K562 (cell line): ENCODE results near the gene MGAT4D. TPM values are rescaled to one million over a fixed set of nuclear protein-coding genes. Genes with fewer than 3 reads are reported as not detected.

Source experiments
- CHD2 ChIP-seq: IDR thresholded peaks from 2 replicates; pipeline ENCODE4 v1.6.1; 2011; ENCODE audit warnings: low read depth, low read length
- E2F3 ChIP-seq: fragments of 250-450 bp; sonication (Bioruptor Pico); IDR thresholded peaks from 2 replicates; pipeline ENCODE4 v1.4.0; 2020; ENCODE audit warnings: mild to moderate bottlenecking
- HNRNPLL ChIP-seq: fragments of 200-400 bp; formaldehyde crosslinking; IDR thresholded peaks from 2 replicates; pipeline ENCODE4 v1.6.1; 2017; ENCODE audit warnings: low read length, low read depth, mild to moderate bottlenecking; ENCODE audit not compliant: poor library complexity, severe bottlenecking
- IRF9 ChIP-seq: fragments of 450-650 bp; IDR thresholded peaks from 2 replicates; pipeline ENCODE4 v1.6.1; 2016; ENCODE audit warnings: missing biosample characterization, missing genetic modification characterization
- JUN ChIP-seq, 2 experiments: sonication (generic) in 1 of 2; formaldehyde crosslinking in 1 of 2; IDR thresholded peaks; 2 replicates each; pipeline versions ENCODE4 v1.6.1 to v1.8.0; 2012 to 2022; ENCODE audit warnings: borderline replicate concordance in 2 of 2, mild to moderate bottlenecking in 2 of 2, improper control_type of control experiment in 1 of 2, low read depth in 1 of 2, low read length in 1 of 2, missing genetic modification reagents in 1 of 2
- JUNB ChIP-seq: fragments of 450-650 bp; formaldehyde crosslinking; conservative IDR thresholded peaks from 2 replicates; pipeline ENCODE4 v1.4.0; 2020; ENCODE audit warnings: mild to moderate bottlenecking
- MAFG ChIP-seq: fragments of 450-650 bp; conservative IDR thresholded peaks from 2 replicates; pipeline ENCODE4 v1.6.1; 2016; ENCODE audit warnings: missing genetic modification characterization, missing compliant biosample characterization
- MBD1 ChIP-seq: fragments of 250-450 bp; sonication (Bioruptor Pico); IDR thresholded peaks from 2 replicates; pipeline ENCODE4 v1.8.0; 2022; ENCODE audit warnings: inconsistent platforms
- MCM5 ChIP-seq: fragments of 450-650 bp; IDR thresholded peaks from 2 replicates; pipeline ENCODE4 v1.6.1; 2016; ENCODE audit warnings: low read depth
- MYNN ChIP-seq, 2 experiments: sonication (generic); formaldehyde crosslinking in 1 of 2; IDR thresholded peaks; 2 replicates each; pipeline versions ENCODE4 v1.5.0 to v1.6.1; 2016 to 2020; ENCODE audit warnings: antibody characterized with exemption in 1 of 2, missing genetic modification reagents in 1 of 2
- PTTG1 ChIP-seq: fragments of 450-650 bp; IDR thresholded peaks from 2 replicates; pipeline ENCODE4 v1.6.1; 2016; ENCODE audit warnings: low read depth, mild to moderate bottlenecking, missing genetic modification characterization, missing compliant biosample characterization
- RCOR1 ChIP-seq, 2 experiments: IDR thresholded peaks; 2 replicates each; pipeline ENCODE4 v1.6.1; 2012; ENCODE audit warnings: low read depth in 2 of 2, low read length in 2 of 2, borderline replicate concordance in 1 of 2, improper control_type of control experiment in 1 of 2
- SETDB1 ChIP-seq: IDR thresholded peaks from one replicate; pipeline ENCODE4 v1.6.1; 2012; ENCODE audit warnings: low read length, control low read depth, inconsistent platforms
- SMARCB1 ChIP-seq: IDR thresholded peaks from 2 replicates; pipeline ENCODE4 v1.6.1; 2011; ENCODE audit warnings: improper control_type of control experiment, low read depth; ENCODE audit not compliant: insufficient read length
- YBX1 ChIP-seq: fragments of 450-650 bp; IDR thresholded peaks from 2 replicates; pipeline ENCODE4 v1.7.1; 2016; ENCODE audit warnings: mild to moderate bottlenecking
- ZBTB34 ChIP-seq: fragments of 250-450 bp; sonication (Bioruptor Pico); IDR thresholded peaks from 2 replicates; pipeline ENCODE4 v1.8.0; 2021; ENCODE audit warnings: mild to moderate bottlenecking, moderate library complexity
- ZKSCAN8 ChIP-seq: fragments of 200-800 bp; sonication (Bioruptor generic); IDR thresholded peaks from 2 replicates; pipeline ENCODE4 v1.6.1; 2016; ENCODE audit warnings: missing genetic modification characterization, missing compliant biosample characterization
- ZNF12 ChIP-seq: sonication (generic); formaldehyde crosslinking; IDR thresholded peaks from 2 replicates; pipeline ENCODE4 v1.4.0; 2020; ENCODE audit warnings: mild to moderate bottlenecking, missing genetic modification reagents
- ZNF311 ChIP-seq: fragments of 250-450 bp; sonication (Bioruptor Pico); IDR thresholded peaks from 2 replicates; pipeline ENCODE4 v1.4.0; 2020; ENCODE audit warnings: mild to moderate bottlenecking, moderate library complexity
- polyA plus RNA-seq, 8 experiments: library from polyadenylated mRNA; depleted of rRNA in 4 of 8; stranded (reverse) in 5 of 8; unstranded in 3 of 8; fragments of >200 nt; fragmentation: Nextera tagmentation in 2 of 8; fragmentation: Illumina TruSeq in 1 of 8; extraction: Ambion mirVana in 2 of 8; extraction: Trizol in 1 of 8; gene quantifications; 2 replicates each; pipeline versions ENCODE4 v1.2.1 to v1.2.3, GENCODE V29; 2011 to 2014; ENCODE audit warnings: inconsistent platforms in 1 of 8, missing spikeins in 1 of 8
- total RNA-seq, 7 experiments: library from RNA; depleted of rRNA in 6 of 7; stranded (reverse); fragments of >200 nt in 6 of 7; fragmentation: Illumina TruSeq in 2 of 7; extraction: Trizol in 2 of 7; gene quantifications; 2 replicates each; pipeline versions ENCODE4 v1.2.1 to v1.2.3, GENCODE V29; 2011 to 2021; ENCODE audit warnings: low replicate concordance in 1 of 7
- TF ChIP-seq, protein P1 (sequence below), 3 experiments: IDR thresholded peaks in 2 of 3; conservative IDR thresholded peaks in 1 of 3; 2 replicates each; pipeline ENCODE4 v1.5.1; 2011 to 2012; ENCODE audit warnings: low read length in 3 of 3, mild to moderate bottlenecking in 3 of 3, control low read depth in 2 of 3, improper control_type of control experiment in 1 of 3, inconsistent platforms in 1 of 3, low read depth in 1 of 3, mixed read lengths in 1 of 3, moderate library complexity in 1 of 3; ENCODE audit not compliant: insufficient read depth in 2 of 3
- TF ChIP-seq, protein P2 (sequence below): sonication (generic); formaldehyde crosslinking; IDR thresholded peaks from 2 replicates; pipeline ENCODE4 v1.8.0; 2022; ENCODE audit warnings: mild to moderate bottlenecking, missing genetic modification reagents

MGAT4D gene
- total and polyA plus RNA-seq, 9 of the 15 experiments (the other 6 are each of a cell fraction or from before 2014, with no cell fraction given), result not detected

- TF ChIP-seq MBD1 (CRISPR knock-in tag) (no peak), MCM5 (no peak), RCOR1 (IDR thresholded peaks at IDR 0.05; ENCODE audit: borderline replicate concordance in 1 of 2, low read depth in 2 of 2, low read length in 2 of 2) (no peak), ZKSCAN8 (CRISPR knock-in tag) (peak; percentile 86; the same call in 1 of the 2 replicates), CHD2 (no peak), ZNF311 (CRISPR knock-in tag) (no peak), YBX1 (no peak), ZNF12 (CRISPR knock-in tag) (no peak), JUN (IDR thresholded peaks at IDR 0.05; ENCODE audit: borderline replicate concordance, low read depth, low read length) (no peak), JUN (CRISPR knock-in tag; IDR thresholded peaks at IDR 0.05; ENCODE audit: borderline replicate concordance) (no peak), JUNB (CRISPR knock-in tag) (no peak), HNRNPLL (no peak), PTTG1 (tag) (no peak), SMARCB1 (no peak), ZBTB34 (CRISPR knock-in tag) (no peak), MYNN (IDR thresholded peaks at IDR 0.05) (no peak), MYNN (CRISPR knock-in tag; IDR thresholded peaks at IDR 0.05) (no peak), IRF9 (tag) (no peak), E2F3 (CRISPR knock-in tag) (no peak), SETDB1 (no peak), MAFG (tag) (no peak)
- TF ChIP-seq, protein P1, sequence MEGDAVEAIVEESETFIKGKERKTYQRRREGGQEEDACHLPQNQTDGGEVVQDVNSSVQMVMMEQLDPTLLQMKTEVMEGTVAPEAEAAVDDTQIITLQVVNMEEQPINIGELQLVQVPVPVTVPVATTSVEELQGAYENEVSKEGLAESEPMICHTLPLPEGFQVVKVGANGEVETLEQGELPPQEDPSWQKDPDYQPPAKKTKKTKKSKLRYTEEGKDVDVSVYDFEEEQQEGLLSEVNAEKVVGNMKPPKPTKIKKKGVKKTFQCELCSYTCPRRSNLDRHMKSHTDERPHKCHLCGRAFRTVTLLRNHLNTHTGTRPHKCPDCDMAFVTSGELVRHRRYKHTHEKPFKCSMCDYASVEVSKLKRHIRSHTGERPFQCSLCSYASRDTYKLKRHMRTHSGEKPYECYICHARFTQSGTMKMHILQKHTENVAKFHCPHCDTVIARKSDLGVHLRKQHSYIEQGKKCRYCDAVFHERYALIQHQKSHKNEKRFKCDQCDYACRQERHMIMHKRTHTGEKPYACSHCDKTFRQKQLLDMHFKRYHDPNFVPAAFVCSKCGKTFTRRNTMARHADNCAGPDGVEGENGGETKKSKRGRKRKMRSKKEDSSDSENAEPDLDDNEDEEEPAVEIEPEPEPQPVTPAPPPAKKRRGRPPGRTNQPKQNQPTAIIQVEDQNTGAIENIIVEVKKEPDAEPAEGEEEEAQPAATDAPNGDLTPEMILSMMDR (IDR thresholded peaks at IDR 0.05 in 2 of 3, conservative IDR thresholded peaks at IDR 0.05 in 1 of 3; ENCODE audit: insufficient read depth in 2 of 3, low read depth in 1 of 3, low read length in 3 of 3), result no peak
- TF ChIP-seq, protein P2, sequence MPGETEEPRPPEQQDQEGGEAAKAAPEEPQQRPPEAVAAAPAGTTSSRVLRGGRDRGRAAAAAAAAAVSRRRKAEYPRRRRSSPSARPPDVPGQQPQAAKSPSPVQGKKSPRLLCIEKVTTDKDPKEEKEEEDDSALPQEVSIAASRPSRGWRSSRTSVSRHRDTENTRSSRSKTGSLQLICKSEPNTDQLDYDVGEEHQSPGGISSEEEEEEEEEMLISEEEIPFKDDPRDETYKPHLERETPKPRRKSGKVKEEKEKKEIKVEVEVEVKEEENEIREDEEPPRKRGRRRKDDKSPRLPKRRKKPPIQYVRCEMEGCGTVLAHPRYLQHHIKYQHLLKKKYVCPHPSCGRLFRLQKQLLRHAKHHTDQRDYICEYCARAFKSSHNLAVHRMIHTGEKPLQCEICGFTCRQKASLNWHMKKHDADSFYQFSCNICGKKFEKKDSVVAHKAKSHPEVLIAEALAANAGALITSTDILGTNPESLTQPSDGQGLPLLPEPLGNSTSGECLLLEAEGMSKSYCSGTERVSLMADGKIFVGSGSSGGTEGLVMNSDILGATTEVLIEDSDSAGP (CRISPR knock-in tag), result no peak
Observed at GRCh38 chr4:140427919-140428471, 70.1 kb downstream of the MGAT4D start (continued).
